Hematopoietic multipotent progenitor cell treated with erythropoietin and hydrocortisone succinate and interleukin-3 and kit ligand, for 8 days (in vitro differentiated cells): ENCODE measurements around the gene FAM8A1.

Experiments
- DNase-seq: peaks from one replicate; pipeline ENCODE4 v3.0.0-alpha.2; 2015

Gene FAM8A1

GRCh38 chr6:17602888-17603287 lies 2.8 kb downstream of the FAM8A1 start:
- no peak for DNase-seq

GRCh38 chr6:17606606-17607005 lies 6.5 kb downstream of the FAM8A1 start:
- no peak for DNase-seq

- DNase-seq, result no peak
Measured at GRCh38 chr6:17610835-17611234, 10.7 kb downstream of the FAM8A1 start.

GRCh38 chr6:17612048-17612447 lies 11.9 kb downstream of the FAM8A1 start:
- DNase-seq, result no peak

- DNase-seq, result no peak
Measured at GRCh38 chr6:17615794-17616193, 15.7 kb downstream of the FAM8A1 start.

- DNase-seq, result no peak
Measured at GRCh38 chr6:17621003-17621402, 20.9 kb downstream of the FAM8A1 start.

- peak; percentile 34 for DNase-seq
Measured at GRCh38 chr6:17622144-17622543, 22.0 kb downstream of the FAM8A1 start.

GRCh38 chr6:17624396-17624795 lies 24.3 kb downstream of the FAM8A1 start:
- DNase-seq, result no peak

GRCh38 chr6:17628873-17629272 lies 28.8 kb downstream of the FAM8A1 start:
- DNase-seq, result no peak

GRCh38 chr6:17629824-17630510 lies 29.9 kb downstream of the FAM8A1 start:
- no peak for DNase-seq

GRCh38 chr6:17630511-17631073 lies 30.5 kb downstream of the FAM8A1 start:
- DNase-seq, result no peak

GRCh38 chr6:17632934-17633333 lies 32.8 kb downstream of the FAM8A1 start:
- DNase-seq, result no peak

- no peak for DNase-seq
Measured at GRCh38 chr6:17633465-17634188, 33.5 kb downstream of the FAM8A1 start.

- no peak for DNase-seq
Measured at GRCh38 chr6:17635568-17635967, 35.5 kb downstream of the FAM8A1 start.

GRCh38 chr6:17638212-17638715 lies 38.2 kb downstream of the FAM8A1 start:
- DNase-seq, result no peak

GRCh38 chr6:17640477-17640917 lies 40.4 kb downstream of the FAM8A1 start:
- no peak for DNase-seq

GRCh38 chr6:17648745-17649144 lies 48.6 kb downstream of the FAM8A1 start:
- no peak for DNase-seq

GRCh38 chr6:17650656-17651309 lies 50.7 kb downstream of the FAM8A1 start:
- no peak for DNase-seq

GRCh38 chr6:17653198-17653882 lies 53.2 kb downstream of the FAM8A1 start:
- no peak for DNase-seq

GRCh38 chr6:17656092-17656491 lies 56.0 kb downstream of the FAM8A1 start:
- peak; percentile 84 for DNase-seq

- peak; percentile 42 for DNase-seq
Measured at GRCh38 chr6:17656644-17657043, 56.5 kb downstream of the FAM8A1 start.
